ENCODE data around the gene PERM1.

Gene PERM1

DNA sequence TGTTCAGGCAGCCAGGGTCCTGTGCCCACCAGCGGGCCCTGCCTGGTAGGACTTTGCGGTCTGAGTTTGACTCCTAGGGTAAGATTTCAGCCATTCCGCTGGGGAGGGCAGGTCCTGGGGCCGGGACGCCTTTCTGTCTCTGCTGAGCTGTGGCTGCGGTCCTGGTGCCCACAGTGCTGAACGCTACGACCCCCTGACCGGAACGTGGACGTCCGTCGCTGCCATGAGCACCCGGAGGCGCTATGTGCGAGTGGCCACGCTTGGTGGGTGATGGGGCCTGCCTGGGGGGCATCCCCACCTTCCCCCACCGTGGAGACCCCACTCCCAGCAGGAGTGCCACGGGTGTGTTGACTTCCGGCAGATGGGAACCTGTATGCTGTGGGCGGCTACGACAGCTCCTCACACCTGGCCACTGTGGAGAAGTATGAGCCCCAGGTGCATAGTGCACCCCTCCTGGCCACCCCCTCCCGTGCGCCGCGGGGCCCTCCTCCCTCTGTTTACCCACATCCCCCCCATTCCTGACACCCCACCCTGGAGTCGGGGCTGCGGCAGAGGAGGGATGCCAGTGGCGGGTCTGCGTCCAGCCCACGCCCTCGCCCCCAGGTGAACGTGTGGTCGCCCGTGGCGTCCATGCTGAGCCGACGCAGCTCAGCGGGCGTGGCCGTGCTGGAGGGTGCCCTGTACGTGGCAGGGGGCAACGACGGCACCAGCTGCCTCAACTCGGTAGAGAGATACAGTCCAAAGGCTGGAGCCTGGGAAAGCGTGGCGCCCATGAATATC lies 18.0 kb downstream of the PERM1 start:
- Histone ChIP-seq H3K9me3 (replicated peaks; ENCODE audit: low read length) (no peaks in the 10 kb centered on the region), H3K4me2 (ENCODE audit: low read length) (no peak overlapping the region), H3K4me1 (ENCODE audit: control insufficient read depth, insufficient read depth, low read length) (peaks cover 25% of the 10 kb centered on the region), H3K36me3 (ENCODE audit: insufficient read depth, low read length) (peaks cover 22% of the 10 kb centered on the region), H3K27me3 (ENCODE audit: control insufficient read depth, insufficient read depth, low read length) (no peaks in the 10 kb centered on the region), H3K9ac (ENCODE audit: low read depth, low read length) (no peak overlapping the region), H3K4me3 (ENCODE audit: low read length) (no peak overlapping the region)

DNA sequence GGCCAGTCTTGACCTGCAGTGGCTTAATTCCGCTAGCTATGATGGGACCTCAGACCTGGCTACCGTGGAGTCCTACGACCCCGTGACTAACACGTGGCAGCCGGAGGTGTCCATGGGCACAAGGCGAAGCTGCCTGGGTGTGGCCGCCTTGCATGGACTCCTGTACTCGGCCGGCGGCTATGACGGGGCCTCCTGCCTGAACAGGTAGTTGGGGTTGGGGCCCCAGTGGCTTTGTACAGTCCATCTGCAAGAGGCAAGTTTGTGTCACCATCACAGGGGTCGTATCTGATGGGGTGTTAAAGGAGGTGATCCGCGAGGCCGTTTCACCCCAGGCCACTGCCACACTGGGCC lies 18.6 kb downstream of the PERM1 start:
- Histone ChIP-seq H3K4me2 (ENCODE audit: low read length) (no peak overlapping the region), H3K4me1 (ENCODE audit: control insufficient read depth, insufficient read depth, low read length) (peaks cover 25% of the 10 kb centered on the region), H3K9ac (ENCODE audit: low read depth, low read length) (no peak overlapping the region), H3K9me3 (replicated peaks; ENCODE audit: low read length) (no peaks in the 10 kb centered on the region), H3K4me3 (ENCODE audit: low read length) (no peak overlapping the region), H3K36me3 (ENCODE audit: insufficient read depth, low read length) (peaks cover 22% of the 10 kb centered on the region), H3K27me3 (ENCODE audit: control insufficient read depth, insufficient read depth, low read length) (no peaks in the 10 kb centered on the region)

DNA sequence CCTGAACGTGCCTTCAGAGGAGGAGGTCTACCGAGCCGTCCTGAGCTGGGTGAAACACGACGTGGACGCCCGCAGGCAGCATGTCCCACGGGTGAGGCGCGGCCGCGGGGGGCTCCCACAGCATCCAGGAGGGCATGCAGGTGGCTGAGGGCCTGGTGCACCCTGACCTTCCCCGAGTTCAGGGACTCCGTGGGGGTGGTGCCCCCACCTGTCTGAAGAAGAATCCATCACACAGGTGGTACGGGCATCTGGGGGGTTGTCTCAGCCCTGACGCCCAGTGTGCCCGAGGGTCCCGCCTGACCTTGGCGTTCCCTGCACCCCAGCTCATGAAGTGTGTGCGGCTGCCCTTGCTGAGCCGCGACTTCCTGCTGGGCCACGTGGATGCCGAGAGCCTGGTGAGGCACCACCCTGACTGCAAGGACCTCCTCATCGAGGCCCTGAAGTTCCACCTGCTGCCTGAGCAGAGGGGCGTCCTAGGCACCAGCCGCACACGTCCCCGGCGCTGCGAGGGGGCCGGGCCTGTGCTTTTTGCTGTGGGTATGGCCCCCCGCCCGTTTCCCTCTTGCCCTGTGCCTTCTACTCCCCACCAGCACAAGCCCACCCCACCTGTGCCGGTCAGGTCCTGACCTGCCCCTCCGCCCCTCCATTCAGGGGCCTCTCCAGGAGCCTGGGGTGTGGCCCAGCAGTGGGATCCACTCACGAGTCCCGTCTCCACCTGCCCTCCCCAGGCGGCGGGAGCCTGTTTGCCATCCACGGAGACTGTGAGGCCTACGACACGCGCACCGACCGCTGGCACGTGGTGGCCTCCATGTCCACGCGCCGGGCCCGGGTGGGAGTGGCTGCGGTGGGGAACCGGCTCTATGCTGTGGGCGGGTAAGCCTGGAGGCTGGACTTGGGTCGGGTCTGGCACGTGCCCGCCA lies 19.3 kb downstream of the PERM1 start:
- Histone ChIP-seq H3K4me1 (ENCODE audit: control insufficient read depth, insufficient read depth, low read length) (peaks cover 27% of the 10 kb centered on the region), H3K27me3 (ENCODE audit: control insufficient read depth, insufficient read depth, low read length) (no peaks in the 10 kb centered on the region), H3K4me3 (ENCODE audit: low read length) (no peak overlapping the region), H3K9me3 (replicated peaks; ENCODE audit: low read length) (no peaks in the 10 kb centered on the region), H3K9ac (ENCODE audit: low read depth, low read length) (no peak overlapping the region), H3K36me3 (ENCODE audit: insufficient read depth, low read length) (peaks cover 22% of the 10 kb centered on the region), H3K4me2 (ENCODE audit: low read length) (no peak overlapping the region)

DNA sequence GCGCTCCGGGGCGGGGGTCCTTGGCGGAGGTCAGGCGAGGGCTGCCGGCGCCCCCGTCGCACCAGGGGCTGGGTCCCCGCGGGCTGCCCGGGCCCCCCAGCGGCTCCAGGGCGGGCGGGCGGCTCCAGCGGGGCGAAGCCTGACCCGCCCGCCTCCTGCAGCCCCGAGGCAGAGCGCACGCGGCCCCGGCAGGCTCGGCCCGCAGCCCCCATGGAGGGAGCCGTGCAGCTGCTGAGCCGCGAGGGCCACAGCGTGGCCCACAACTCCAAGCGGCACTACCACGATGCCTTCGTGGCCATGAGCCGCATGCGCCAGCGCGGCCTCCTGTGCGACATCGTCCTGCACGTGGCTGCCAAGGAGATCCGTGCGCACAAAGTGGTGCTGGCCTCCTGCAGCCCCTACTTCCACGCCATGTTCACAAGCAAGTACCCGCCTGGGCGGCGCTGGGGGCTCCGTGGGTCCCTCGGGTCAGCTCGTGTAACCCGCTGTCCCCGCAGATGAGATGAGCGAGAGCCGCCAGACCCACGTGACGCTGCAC lies 20.7 kb downstream of the PERM1 start:
- H3K4me3 ChIP-seq (ENCODE audit: low read length) = peak overlapping the region; percentile 80
- H3K27me3 ChIP-seq (ENCODE audit: control insufficient read depth, insufficient read depth, low read length) = no peaks in the 10 kb centered on the region
- peak overlapping the region; percentile 62 for H3K9ac ChIP-seq (ENCODE audit: low read depth, low read length)
- peak overlapping the region; percentile 83 for H3K4me2 ChIP-seq (ENCODE audit: low read length)
- H3K36me3 ChIP-seq (ENCODE audit: insufficient read depth, low read length) = peaks cover 28% of the 10 kb centered on the region
- no peaks in the 10 kb centered on the region for H3K9me3 ChIP-seq (replicated peaks; ENCODE audit: low read length)
- peaks cover 19% of the 10 kb centered on the region for H3K4me1 ChIP-seq (ENCODE audit: control insufficient read depth, insufficient read depth, low read length)

DNA sequence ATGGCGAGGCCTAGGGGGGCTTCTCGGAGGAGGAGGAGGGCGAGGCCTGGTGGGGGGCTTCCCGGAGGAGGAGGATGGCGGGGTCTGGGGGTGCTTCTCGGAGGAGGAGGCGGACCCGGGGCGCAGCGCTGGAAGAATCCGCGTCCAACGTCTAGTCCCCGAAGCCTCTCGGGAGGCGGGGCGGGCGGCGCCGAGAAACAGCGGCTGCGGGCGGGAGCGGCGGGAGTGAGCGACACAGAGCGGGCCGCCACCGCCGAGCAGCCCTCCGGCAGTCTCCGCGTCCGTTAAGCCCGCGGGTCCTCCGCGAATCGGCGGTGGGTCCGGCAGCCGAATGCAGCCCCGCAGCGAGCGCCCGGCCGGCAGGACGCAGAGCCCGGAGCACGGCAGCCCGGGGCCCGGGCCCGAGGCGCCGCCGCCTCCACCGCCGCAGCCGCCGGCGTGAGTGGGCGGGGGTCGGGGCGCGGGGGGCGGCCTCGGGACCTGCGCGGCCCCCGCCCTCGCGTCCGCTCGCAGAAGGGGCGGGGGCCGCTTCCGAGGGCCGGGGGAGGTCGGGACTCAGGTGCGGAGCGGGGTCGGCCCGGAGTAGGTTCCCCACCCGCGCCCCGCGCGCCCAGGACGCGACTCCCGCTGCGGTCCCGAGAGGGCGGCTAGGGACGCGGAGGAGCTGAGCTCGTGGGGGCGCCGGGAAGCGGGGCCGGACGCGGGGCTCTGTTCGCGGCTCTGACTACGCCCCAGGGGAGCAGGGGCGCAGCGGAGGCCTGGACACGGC lies 21.3 kb downstream of the PERM1 start, which contains the start of gene KLHL17:
KLHL17 (plus strand) TSS at position 222 of the 769 bp plus-strand sequence; CDS start at position 332, 110 bp downstream.
- no peaks in the 10 kb centered on the region for H3K27me3 ChIP-seq (ENCODE audit: control insufficient read depth, insufficient read depth, low read length)
- H3K4me3 ChIP-seq (ENCODE audit: low read length) = peak within 1 kb of the TSS; percentile 80
- H3K4me1 ChIP-seq (ENCODE audit: control insufficient read depth, insufficient read depth, low read length) = peaks cover 13% of the 10 kb centered on the region
- peak within 1 kb of the TSS; percentile 62 for H3K9ac ChIP-seq (ENCODE audit: low read depth, low read length)
- H3K36me3 ChIP-seq (ENCODE audit: insufficient read depth, low read length) = peaks cover 35% of the 10 kb centered on the region
- no peaks in the 10 kb centered on the region for H3K9me3 ChIP-seq (replicated peaks; ENCODE audit: low read length)
- H3K4me2 ChIP-seq (ENCODE audit: low read length) = peak within 1 kb of the TSS; percentile 83

DNA sequence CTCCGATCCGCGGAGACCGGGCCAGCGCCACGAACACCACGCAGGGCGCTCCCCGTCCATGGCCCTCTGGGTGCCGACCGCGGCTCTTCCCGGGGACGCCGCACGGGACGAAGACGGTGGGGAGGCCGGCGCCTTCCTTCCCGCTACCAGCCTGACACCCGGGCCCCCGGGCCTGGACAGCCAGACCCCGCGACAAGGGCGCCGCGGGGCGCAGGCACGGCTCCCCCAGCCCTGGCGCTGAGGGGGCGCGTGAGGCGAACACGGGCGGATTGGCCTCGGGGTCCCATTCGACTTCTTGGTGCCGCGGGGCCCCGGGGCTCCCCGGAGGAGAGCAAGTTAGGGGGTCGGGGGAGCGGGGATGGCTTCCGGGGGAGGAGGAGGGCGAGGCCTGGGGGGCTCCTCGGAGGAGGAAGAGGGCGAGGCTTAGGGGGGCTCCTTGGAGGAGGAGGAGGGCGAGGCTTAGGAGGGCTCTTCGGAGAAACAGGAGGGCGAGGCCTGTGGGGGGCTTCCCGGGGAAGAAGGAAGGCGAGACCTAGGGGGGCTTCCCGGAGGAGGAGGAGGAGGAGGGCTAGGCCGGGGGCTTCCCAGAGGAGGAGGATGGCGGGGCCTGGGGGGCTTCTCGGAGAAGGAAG lies 22.0 kb downstream of the PERM1 start:
- Histone ChIP-seq H3K4me3 (ENCODE audit: low read length) (peak overlapping the region; percentile 80), H3K9ac (ENCODE audit: low read depth, low read length) (peak overlapping the region; percentile 62), H3K36me3 (ENCODE audit: insufficient read depth, low read length) (peaks cover 42% of the 10 kb centered on the region), H3K4me2 (ENCODE audit: low read length) (peak overlapping the region; percentile 83), H3K27me3 (ENCODE audit: control insufficient read depth, insufficient read depth, low read length) (no peaks in the 10 kb centered on the region), H3K4me1 (ENCODE audit: control insufficient read depth, insufficient read depth, low read length) (peaks cover 13% of the 10 kb centered on the region), H3K9me3 (replicated peaks; ENCODE audit: low read length) (no peaks in the 10 kb centered on the region)

DNA sequence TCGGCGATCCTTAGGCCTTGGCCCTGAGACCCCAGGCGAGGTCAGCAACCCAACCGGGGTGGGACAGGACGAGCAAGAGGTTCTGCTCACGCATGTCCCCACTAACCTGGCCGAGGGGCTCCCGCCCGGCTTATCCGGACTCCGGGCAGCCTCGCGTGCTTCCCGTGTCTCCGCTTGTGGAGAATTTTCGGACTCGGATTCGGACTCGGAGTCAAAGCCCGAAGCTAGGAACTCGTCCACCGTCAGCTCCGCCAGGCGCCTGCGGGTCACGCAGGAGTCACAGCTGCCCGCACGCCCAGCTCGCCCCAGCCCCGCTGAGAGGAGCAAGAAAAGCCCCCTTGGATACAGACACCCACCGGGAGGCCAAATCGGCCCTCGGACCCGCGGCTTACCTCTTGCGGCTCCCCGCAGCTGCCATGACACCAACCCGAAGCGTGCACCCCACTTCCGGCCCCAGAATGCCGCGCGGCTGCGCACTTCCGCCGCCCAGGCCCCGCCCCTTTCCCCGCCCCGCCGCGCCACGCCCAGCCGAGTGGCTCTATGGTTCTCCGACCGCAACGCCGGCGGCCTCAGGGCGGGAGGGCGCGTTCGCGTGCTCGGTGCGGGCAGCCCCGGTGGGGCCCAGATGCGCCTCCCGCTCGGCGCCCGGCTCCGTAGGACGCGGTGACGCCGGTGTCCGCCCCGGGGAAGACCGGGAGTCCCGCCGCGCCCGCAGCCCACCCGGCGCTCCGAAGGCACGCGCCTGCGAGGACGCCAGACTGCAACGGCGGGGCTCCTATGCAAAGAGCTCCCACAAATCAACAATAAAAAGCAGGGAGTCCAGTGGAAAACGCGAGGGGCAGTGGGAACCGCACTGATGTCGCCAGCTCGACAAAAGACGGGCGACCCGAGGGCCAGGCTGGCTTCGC lies 22.8 kb downstream of the PERM1 start, which contains the start of gene NOC2L:
NOC2L (minus strand) TSS at position 434 of the 908 bp plus-strand sequence; CDS start at position 418, 16 bp downstream.
- H3K9me3 ChIP-seq (replicated peaks; ENCODE audit: low read length) = no peaks in the 10 kb centered on the region
- peak within 1 kb of the TSS; percentile 89 for H3K4me3 ChIP-seq (ENCODE audit: low read length)
- H3K4me2 ChIP-seq (ENCODE audit: low read length) = peak within 1 kb of the TSS; percentile 92
- peaks cover 46% of the 10 kb centered on the region for H3K36me3 ChIP-seq (ENCODE audit: insufficient read depth, low read length)
- H3K27me3 ChIP-seq (ENCODE audit: control insufficient read depth, insufficient read depth, low read length) = no peaks in the 10 kb centered on the region
- peak within 1 kb of the TSS; percentile 95 for H3K9ac ChIP-seq (ENCODE audit: low read depth, low read length)
- peaks cover 13% of the 10 kb centered on the region for H3K4me1 ChIP-seq (ENCODE audit: control insufficient read depth, insufficient read depth, low read length)

DNA sequence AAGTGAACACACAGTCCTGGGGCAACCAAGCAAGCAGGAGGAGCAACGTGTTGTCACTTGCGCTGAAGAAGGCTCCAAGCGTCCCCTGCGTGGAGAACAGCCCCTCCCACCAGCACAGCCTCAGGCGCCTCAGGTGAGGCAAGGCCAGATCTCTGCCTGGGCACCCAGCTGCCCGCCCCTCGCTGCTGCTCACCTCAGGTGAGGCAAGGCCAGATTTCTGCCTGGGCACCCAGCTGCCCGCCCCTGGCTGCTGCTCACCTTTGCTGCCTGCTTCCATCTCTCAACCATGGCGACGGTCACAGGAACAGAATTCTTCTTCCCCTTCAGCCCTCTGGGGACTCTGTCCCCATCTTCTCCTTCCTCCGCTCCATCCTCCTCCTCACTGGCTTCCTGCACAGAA lies 25.3 kb downstream of the PERM1 start:
- Histone ChIP-seq H3K36me3 (ENCODE audit: insufficient read depth, low read length) (peaks cover 47% of the 10 kb centered on the region), H3K4me3 (ENCODE audit: low read length) (no peak overlapping the region), H3K9ac (ENCODE audit: low read depth, low read length) (no peak overlapping the region), H3K4me1 (ENCODE audit: control insufficient read depth, insufficient read depth, low read length) (peaks cover 11% of the 10 kb centered on the region), H3K27me3 (ENCODE audit: control insufficient read depth, insufficient read depth, low read length) (no peaks in the 10 kb centered on the region), H3K9me3 (replicated peaks; ENCODE audit: low read length) (no peaks in the 10 kb centered on the region), H3K4me2 (ENCODE audit: low read length) (no peak overlapping the region)

DNA sequence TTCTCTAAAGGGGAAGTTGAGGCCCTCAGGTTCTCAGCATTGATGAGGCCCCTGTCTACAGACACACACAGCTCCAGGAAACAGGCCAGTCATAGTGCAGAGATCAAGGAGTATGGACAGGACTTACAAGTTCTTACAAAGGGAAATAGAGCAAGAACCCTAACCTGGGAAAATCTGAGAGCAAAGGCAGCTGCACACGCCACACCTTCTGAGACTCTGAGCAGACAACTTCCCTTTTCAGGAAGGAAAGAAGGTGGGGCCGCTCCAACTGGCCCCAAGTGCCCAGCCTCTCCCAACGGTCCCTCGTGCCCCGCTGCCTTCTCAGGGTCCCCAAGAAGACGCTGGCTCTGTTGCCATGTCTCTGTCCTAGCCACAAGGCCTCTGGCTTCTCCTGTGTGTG lies 26.4 kb downstream of the PERM1 start:
- H3K36me3 ChIP-seq (ENCODE audit: insufficient read depth, low read length) = peaks cover 56% of the 10 kb centered on the region
- H3K4me1 ChIP-seq (ENCODE audit: control insufficient read depth, insufficient read depth, low read length) = peaks cover 5% of the 10 kb centered on the region
- no peak overlapping the region for H3K4me3 ChIP-seq (ENCODE audit: low read length)
- no peak overlapping the region for H3K4me2 ChIP-seq (ENCODE audit: low read length)
- no peaks in the 10 kb centered on the region for H3K9me3 ChIP-seq (replicated peaks; ENCODE audit: low read length)
- H3K9ac ChIP-seq (ENCODE audit: low read depth, low read length) = no peak overlapping the region
- H3K27me3 ChIP-seq (ENCODE audit: control insufficient read depth, insufficient read depth, low read length) = no peaks in the 10 kb centered on the region

DNA sequence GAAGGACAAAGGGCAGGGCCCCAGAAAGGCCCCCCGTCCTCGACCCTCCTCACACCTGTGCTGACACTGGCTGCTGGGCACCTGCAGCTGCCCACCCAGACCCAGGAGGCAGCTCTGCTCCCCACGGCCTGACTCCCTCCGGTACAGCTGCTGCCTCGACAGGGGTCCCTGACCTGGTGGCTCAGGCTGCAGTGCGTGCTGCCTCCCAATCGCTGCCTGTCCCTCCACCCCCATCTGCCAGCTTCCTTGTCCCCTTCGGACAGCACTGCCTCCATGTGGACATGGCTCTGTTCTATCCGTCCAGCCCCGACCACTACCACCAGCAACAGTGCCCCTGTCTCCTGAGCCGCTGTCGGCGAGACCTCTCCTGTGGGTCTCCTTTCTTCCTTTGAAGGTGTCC lies 27.0 kb downstream of the PERM1 start:
- Histone ChIP-seq H3K4me1 (ENCODE audit: control insufficient read depth, insufficient read depth, low read length) (peaks cover 5% of the 10 kb centered on the region), H3K27me3 (ENCODE audit: control insufficient read depth, insufficient read depth, low read length) (no peaks in the 10 kb centered on the region), H3K9me3 (replicated peaks; ENCODE audit: low read length) (no peaks in the 10 kb centered on the region), H3K4me2 (ENCODE audit: low read length) (no peak overlapping the region), H3K36me3 (ENCODE audit: insufficient read depth, low read length) (peaks cover 61% of the 10 kb centered on the region), H3K9ac (ENCODE audit: low read depth, low read length) (no peak overlapping the region), H3K4me3 (ENCODE audit: low read length) (no peak overlapping the region)
